ENCODE results near the gene NDUFB7. TPM values are rescaled to one million over a fixed set of nuclear protein-coding genes. Genes with fewer than 3 reads are reported as not detected.

Gene NDUFB7
- total RNA-seq, 2 experiments from 2014 or later: 31.7 to 39.1 TPM

DNA sequence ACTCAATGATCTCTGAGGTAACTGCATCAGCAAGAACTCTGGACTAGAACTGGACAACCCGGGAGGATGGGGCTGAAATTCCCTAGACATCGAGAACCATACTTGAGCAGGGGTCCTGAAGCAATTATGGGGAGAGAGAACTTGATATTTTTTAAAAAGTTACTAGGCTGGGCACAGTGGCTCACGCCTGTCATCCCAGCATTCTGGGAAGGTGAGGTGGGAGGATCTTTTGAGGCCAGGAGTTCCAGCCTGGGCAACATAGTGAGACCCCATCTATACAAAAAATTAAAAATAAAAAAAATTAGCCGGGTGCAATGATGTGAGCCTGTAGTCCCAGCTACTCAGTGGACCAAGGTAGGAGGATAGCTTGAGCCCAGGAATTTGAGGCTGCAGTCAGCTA, 51.3 kb downstream of the NDUFB7 start:
- ATAC-seq (ENCODE audit: poor library complexity): no peak
- H3K27ac ChIP-seq (ENCODE audit: low read depth in 1 of 2, low read length in 2 of 2): peak overlapping the region; percentile 39 to 96
- CTCF ChIA-PET: interaction anchor here (0.6 to 1.4 kb wide), 3 partner anchors 31 to 497 kb away, joined by 3 to 4 read pairs (median 3); no protein-coding TSS in a partner anchor

DNA sequence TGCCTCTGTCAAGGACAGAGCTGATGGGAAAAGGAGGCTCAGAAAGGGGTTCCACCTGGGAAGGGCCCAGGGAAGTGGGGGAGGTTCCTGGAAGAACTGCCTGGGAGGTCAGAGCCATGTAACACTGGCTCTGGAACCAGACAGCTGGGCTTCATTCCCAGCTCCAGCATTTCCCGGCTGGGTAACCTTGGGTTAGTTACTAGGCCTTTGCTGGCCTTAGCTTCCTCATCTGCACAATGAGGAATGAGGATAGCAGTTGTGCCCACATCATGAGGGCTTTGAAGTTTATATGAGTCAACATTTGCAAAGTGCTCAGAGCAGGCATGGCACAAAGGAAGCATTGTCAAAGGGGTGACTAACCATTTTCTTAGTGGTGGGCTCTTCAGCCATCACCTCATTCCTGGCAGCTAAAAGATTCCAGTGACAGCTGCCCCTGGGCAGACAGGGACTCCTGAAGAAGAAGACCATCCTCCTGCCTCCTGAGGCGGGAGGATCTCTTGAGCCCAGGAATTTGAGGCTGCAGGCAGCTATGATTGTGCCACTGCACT, 51.9 kb downstream of the NDUFB7 start:
- DNase-seq: peak in 2 of 14 experiments; percentile 51
- intact Hi-C loops (cut with DNase I, micrococcal nuclease): loop anchor here in 1 of 2 experiments (5.0 kb wide), 1 partner anchor 673 kb away; no protein-coding TSS in a partner anchor
- Mint-ChIP-seq H3K27me3 (no peaks in the 10 kb centered on the region), H3K36me3 (ENCODE audit: low read depth) (peaks cover 42% of the 10 kb centered on the region), H3K4me3 (peak overlapping the region; percentile 100), H3K27ac (peak overlapping the region; percentile 100), H3K9me3 (no peaks in the 10 kb centered on the region), H3K4me1 (ENCODE audit: low read depth) (peaks cover 77% of the 10 kb centered on the region)
- POLR2A ChIA-PET: interaction anchor here (1.2 to 9.8 kb wide), 5 partner anchors 12 to 1727 kb away, joined by 3 to 430 read pairs (median 4); partner anchors contain the start of gene NDUFB7
- H3K9me3 ChIP-seq (ENCODE audit: control insufficient read depth in 1 of 2, insufficient read depth in 1 of 2, low read length in 2 of 2): no peaks in the 10 kb centered on the region
- H3K36me3 ChIP-seq (ENCODE audit: insufficient read depth, low read length): peaks cover 20% of the 10 kb centered on the region
- no peak for ATAC-seq (ENCODE audit: poor library complexity)
- CTCF ChIA-PET: interaction anchor here (0.6 to 1.4 kb wide), 5 partner anchors 9 to 496 kb away, joined by 3 to 5 read pairs (median 3); partner anchors contain the start of gene TECR
- H3K27ac ChIP-seq (ENCODE audit: low read depth in 1 of 2, low read length in 2 of 2): peak overlapping the region; percentile 39 to 89
- TF ChIP-seq, protein P1, sequence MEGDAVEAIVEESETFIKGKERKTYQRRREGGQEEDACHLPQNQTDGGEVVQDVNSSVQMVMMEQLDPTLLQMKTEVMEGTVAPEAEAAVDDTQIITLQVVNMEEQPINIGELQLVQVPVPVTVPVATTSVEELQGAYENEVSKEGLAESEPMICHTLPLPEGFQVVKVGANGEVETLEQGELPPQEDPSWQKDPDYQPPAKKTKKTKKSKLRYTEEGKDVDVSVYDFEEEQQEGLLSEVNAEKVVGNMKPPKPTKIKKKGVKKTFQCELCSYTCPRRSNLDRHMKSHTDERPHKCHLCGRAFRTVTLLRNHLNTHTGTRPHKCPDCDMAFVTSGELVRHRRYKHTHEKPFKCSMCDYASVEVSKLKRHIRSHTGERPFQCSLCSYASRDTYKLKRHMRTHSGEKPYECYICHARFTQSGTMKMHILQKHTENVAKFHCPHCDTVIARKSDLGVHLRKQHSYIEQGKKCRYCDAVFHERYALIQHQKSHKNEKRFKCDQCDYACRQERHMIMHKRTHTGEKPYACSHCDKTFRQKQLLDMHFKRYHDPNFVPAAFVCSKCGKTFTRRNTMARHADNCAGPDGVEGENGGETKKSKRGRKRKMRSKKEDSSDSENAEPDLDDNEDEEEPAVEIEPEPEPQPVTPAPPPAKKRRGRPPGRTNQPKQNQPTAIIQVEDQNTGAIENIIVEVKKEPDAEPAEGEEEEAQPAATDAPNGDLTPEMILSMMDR (IDR thresholded peaks at IDR 0.05): no peak
- H3K4me1 ChIP-seq (ENCODE audit: insufficient read depth, low read length): peaks cover 88% of the 10 kb centered on the region
- H3K4me3 ChIP-seq (ENCODE audit: low read length): no peak overlapping the region
- H3K27me3 ChIP-seq (ENCODE audit: control insufficient read depth in 1 of 2, insufficient read depth in 2 of 2, low read length in 2 of 2): no peaks in the 10 kb centered on the region

More for the DNA sequence above, 51.3 kb downstream of the NDUFB7 start:
- Mint-ChIP-seq H3K4me3 (peak overlapping the region; percentile 100), H3K9me3 (no peaks in the 10 kb centered on the region), H3K36me3 (ENCODE audit: low read depth) (peaks cover 36% of the 10 kb centered on the region), H3K27ac (peak overlapping the region; percentile 100), H3K4me1 (ENCODE audit: low read depth) (peaks cover 75% of the 10 kb centered on the region), H3K27me3 (no peaks in the 10 kb centered on the region)
- Histone ChIP-seq H3K4me3 (ENCODE audit: low read length) (no peak overlapping the region), H3K4me1 (ENCODE audit: insufficient read depth, low read length) (peaks cover 86% of the 10 kb centered on the region), H3K27me3 (ENCODE audit: control insufficient read depth in 1 of 2, insufficient read depth in 2 of 2, low read length in 2 of 2) (no peaks in the 10 kb centered on the region), H3K36me3 (ENCODE audit: insufficient read depth, low read length) (peaks cover 14% of the 10 kb centered on the region), H3K9me3 (ENCODE audit: control insufficient read depth in 1 of 2, insufficient read depth in 1 of 2, low read length in 2 of 2) (no peaks in the 10 kb centered on the region)
- POLR2A ChIA-PET: interaction anchor here (1.2 to 9.8 kb wide), 6 partner anchors 12 to 1727 kb away, joined by 3 to 430 read pairs (median 10); partner anchors contain the start of genes GIPC1 and NDUFB7
- intact Hi-C loops (cut with DNase I, micrococcal nuclease): loop anchor here in 1 of 2 experiments (5.0 kb wide), 1 partner anchor 673 kb away; no protein-coding TSS in a partner anchor
- TF ChIP-seq, protein P1 (IDR thresholded peaks at IDR 0.05): no peak
- DNase-seq: no peak

DNA sequence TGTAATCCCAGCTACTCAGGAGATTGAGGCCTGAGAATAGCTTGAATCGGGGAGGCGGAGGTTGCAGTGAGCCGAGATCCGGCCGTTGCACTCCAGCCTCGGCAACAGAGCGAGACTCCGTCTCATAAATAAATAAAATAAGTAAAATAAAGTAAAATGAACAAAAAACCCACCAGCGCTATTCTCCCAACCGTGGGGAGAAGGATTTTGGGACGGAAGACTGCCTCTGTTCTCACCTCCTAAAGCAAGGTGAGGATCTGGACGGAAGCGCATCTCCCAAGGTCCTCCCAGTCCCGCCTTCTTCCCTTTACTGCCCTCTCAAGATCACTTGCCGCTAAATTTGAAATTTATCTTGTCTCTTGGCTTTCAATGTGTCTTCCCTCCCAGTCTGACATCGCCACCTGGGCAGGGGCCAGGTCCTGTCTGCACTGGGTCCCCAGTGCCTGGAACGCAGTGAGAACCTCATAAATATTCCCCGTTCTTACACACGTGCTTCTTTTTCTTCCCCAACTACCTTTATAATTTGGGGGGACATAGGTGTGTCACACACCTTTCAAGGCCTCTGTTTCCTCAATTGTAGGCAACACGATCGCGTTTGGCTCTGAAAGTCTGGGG, 52.5 kb downstream of the NDUFB7 start:
- TF ChIP-seq, protein P1 (IDR thresholded peaks at IDR 0.05): no peak
- Mint-ChIP-seq H3K36me3 (ENCODE audit: low read depth) (peaks cover 47% of the 10 kb centered on the region), H3K27me3 (no peaks in the 10 kb centered on the region), H3K9me3 (no peaks in the 10 kb centered on the region), H3K4me1 (ENCODE audit: low read depth) (peaks cover 81% of the 10 kb centered on the region), H3K27ac (peak overlapping the region; percentile 100), H3K4me3 (peak overlapping the region; percentile 100)
- peaks cover 26% of the 10 kb centered on the region for H3K36me3 ChIP-seq (ENCODE audit: insufficient read depth, low read length)
- DNase-seq (peak in 1 of 14 experiments; percentile 38), ATAC-seq (ENCODE audit: poor library complexity) (no peak)
- ChIA-PET CTCF (interaction anchor here (0.9 to 1.4 kb wide), 4 partner anchors 9 to 37 kb away, joined by 3 to 5 read pairs (median 4); partner anchors contain the start of gene TECR), POLR2A (interaction anchor here (1.3 to 9.8 kb wide), 7 partner anchors 11 to 1805 kb away, joined by 3 to 430 read pairs (median 12); partner anchors contain the start of genes ADGRE5, IL27RA, KLF2 and NDUFB7)
- H3K27me3 ChIP-seq (ENCODE audit: control insufficient read depth in 1 of 2, insufficient read depth in 2 of 2, low read length in 2 of 2): no peaks in the 10 kb centered on the region
- H3K9me3 ChIP-seq (ENCODE audit: control insufficient read depth in 1 of 2, insufficient read depth in 1 of 2, low read length in 2 of 2): no peaks in the 10 kb centered on the region
- intact Hi-C loops (cut with DNase I, micrococcal nuclease): no loop called here
- H3K27ac ChIP-seq (ENCODE audit: low read depth in 1 of 2, low read length in 2 of 2): peak overlapping the region; percentile 86 to 89
- H3K4me1 ChIP-seq (ENCODE audit: insufficient read depth, low read length): peaks cover 88% of the 10 kb centered on the region
- H3K4me3 ChIP-seq (ENCODE audit: low read length): no peak overlapping the region
